GM19397 (cell line): Measurements from ENCODE around the gene NFASC.

ENCODE experiments used
- ATAC-seq: cut with Tn5 transposase; IDR thresholded peaks from one replicate; pipeline ENCODE4 v1.9.1; 2021; ENCODE audit warnings: mild to moderate bottlenecking, moderate library complexity; ENCODE audit not compliant: unreplicated experiment

The NFASC gene

DNA sequence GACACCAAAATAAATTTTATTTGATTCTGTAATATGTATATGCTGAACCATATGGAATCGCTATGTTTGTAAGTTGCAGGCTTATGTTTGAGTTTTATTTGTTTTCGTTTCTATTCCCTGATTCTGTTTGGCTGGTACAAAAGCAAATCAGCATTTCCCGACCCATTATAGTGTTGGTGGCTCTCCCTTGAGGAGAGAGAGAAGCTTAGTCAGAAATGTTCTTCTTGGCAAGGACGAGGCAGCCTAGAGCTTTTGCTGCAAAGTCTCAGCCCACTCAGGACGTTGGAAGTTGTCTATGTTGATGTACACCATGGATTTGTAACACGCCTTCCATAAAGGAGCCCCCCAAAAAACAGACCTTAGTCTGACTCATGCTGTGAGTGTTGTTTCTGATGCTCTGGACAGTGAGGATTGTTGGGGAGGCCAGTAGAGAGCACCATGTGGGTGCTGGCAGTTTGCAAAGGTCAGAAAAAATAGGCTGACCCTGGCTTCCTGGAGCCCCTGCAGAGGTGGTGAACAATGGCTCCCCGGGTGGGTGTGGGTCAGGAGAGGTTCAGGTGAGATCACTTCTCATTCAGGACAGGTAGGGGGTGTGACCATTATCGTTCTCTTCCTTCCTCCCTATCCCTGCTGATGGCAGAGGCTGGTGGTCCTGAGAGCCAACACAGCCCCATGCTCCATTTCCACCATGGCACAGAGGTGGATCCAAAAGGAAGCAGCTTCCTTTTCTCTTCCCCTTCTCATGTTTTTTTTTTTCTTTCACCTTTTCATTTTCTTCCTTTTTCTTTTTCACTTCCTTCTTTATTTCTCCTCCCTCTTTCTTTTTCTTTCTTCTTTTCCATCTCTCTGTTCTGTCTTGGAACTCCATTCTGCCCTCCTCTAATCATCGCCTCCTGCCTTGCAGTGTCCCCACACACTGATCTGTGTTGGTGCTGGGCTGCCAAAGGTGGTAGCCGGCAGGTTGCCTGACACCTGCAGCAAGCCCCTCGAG lies 88.0 kb downstream of the NFASC start:
- ATAC-seq, result no peak

DNA sequence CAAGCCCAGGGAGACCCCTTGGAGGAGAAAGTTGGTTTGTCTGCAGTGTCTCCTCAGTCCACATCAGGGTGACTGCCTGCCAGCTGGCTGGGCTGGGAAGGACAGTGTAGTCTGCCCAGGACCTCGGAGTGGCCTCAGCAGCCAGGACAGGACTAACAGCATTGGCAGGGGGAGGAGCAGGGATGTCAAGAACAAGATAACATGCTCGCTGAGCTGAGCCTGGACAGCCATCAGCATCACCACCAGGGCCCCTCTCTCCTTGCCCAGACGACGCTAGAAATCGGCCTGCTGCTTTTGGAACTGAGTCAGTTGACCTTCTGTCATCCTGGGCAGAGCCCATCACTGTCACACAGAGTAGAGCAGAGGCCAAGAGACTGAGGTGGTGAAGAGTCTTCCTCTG lies 88.7 kb downstream of the NFASC start:
- no peak for ATAC-seq

DNA sequence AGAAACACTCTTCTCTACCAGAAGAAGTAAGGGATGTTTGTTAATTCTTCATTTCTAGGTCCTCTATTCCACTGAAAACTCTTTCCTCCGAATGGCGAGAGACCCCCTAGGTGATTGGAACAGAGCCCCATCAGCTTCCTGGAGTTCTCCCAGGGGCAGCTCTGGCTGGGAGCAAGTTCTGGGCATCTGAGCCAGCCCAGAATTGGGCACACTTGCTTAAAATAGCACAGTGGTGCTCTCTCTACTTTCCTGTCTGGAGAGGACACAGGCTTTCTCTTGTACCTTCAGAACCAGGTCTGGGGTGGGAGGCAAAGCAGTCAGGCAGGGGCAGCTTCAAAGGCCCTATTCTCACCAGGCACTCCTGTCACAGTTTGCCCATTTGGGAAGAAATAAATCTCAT lies 89.2 kb downstream of the NFASC start:
- ATAC-seq, result no peak

DNA sequence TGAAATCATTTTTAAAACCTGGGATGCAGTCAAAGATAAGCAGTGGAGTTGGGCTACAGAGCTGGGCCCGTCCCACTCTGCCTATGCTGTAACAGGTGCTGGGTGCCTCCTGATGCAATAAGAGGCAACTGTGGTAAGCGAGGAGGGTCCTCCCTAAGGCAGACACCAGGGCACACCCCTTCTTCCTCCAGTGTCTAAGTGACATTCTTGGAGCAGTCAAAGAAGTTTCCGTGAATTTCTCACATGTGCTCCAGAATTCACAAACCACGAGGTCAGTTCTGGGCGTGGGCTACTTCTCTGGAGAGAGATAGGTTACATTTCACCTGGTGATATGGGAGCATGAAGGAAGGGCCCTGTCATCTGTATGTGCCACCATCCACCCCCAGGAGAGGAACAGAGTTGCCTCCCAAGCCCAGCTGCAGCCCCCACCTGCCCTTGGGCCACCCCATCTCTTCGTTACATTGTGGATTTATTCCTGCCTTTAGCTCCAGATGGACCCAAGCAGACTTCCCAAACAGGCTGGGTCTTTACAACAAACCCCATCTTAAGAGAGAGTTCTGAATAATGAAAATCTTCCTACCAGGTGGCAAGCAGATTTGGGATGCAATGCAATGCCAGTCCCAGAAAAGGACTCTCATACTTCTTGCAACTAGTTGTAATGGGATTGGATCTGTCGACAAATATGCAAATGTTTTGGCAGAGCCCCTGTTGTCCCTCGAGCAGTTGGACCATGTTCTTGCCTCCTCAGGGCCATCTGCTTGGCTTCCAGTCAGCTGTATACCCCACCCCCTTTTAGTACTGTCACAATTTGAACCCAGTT lies 89.9 kb downstream of the NFASC start:
- no peak for ATAC-seq

DNA sequence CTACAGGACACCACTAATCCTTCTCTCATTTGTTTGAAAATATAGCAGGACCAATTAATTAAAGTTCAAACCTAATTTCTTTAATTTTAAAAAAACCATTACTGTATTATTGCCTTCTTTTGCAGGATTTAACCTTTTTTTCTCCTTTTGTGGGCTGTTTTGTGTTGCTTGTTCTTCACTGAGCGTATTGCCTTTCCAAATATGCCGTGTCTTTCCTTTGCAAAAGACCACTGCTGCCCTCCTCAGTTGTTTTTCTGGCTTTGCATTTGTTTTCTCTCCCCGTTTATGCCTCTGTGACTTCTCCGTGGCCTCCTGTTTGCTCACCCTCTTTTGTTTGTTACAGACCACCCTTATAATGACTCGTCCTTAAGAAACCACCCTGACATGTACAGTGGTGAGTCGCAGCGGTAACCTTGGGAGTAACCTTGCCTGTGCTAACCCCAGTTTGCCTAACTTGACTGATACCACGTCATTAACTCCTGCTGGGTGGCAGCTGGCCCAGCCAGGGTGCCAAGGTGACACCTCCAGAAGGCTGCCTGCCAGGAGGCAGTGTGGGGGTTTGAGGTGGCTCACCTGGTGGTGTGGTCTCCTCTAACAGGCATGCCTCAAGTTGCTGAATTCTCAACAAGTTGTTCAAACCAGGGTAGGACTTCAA lies 91.2 kb downstream of the NFASC start:
- ATAC-seq, result no peak

DNA sequence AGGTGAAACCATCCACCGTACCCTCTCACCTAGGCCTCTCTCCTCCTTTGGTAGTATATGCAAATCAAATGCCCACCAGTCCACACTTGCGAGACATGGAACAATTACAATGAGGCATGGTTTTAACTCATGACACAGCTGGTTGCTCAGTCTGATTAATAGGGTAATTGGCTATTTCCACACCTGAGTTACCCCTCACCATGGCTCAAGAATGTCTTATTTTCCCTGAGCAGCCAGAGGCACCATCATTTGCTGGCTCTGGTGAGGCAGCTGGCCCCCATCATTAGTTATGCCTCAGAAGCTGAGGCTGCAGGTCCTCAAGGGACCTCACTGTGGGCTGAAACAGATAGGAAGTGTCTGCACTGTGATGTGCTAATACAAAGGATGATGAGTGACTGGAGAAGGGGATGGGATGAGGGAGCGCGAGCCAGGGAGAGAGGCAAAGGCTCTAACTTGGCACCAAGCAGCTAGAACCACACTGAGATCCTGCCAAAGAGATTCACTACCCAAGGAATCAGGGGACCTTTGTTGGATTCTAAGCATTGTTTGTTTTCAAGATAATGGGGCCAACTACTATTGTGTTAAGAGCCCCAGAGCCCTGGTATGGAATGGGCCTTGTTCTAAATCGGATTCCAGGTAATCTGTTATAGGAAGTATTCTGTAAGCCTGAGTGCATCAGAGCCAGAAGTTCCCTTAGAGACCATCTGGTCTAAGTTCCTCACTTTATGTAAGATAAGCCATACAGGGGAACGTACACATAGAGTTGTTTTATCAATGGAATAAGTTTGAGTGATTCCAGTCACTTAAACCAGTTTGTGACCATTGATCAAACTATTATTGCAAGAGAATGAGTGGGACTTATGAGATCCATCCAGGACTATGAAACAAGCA lies 92.3 kb downstream of the NFASC start:
- no peak for ATAC-seq

DNA sequence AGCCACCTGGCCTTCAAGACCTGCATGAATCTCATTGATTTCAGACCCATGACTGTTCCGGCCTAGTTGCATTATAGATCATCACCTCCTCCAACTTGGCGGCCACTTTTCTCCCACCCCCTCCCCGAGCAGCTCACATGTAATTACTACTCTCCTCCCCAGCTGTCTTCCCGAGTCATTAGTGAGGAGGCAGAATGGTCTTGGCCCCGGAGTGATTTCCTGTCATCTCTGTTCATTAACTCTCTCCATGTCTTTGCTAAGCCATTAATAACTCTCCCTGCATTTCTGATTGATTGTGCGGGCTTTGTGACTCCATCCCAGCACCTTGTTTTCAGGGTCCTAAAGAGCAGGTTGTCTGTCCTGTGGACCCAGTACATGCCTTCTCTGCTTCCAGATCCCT lies 96.8 kb downstream of the NFASC start:
- ATAC-seq, result no peak

DNA sequence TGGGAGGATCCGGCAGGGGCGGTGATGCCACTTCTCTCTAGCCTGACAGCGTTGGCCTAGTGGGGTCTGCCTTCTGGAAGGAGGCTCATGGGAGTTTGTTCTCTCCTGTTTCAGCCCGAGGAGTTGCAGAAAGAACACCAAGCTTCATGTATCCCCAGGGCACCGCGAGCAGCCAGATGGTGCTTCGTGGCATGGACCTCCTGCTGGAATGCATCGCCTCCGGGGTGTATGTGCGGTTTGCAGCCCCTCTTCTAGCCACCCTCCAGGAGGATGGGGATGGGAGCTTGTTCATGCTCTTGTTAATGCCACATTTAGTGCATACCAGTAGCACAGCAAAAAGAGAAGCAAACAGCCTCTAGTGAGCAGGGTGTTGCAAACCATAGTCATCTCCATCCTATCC lies 97.5 kb downstream of the NFASC start:
- no peak for ATAC-seq

DNA sequence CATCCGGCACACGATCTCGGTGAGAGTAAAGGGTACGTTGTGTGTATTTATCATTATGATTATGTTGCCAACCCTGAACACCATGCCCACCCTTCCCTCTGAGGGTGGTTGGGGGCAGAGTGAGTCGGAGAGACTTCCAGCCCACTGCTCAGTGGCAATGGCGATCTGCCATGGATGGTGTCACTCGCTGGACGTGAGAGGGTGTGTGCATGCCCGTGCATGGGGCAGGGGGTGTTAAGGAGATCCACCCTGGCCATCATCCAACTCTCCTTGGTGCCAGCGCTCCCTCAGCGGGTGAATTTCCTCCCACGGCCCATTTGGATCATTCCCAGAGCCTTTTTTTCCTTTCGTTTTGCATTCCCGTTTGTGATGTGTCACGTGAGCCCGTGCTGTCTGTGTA lies 98.3 kb downstream of the NFASC start:
- no peak for ATAC-seq

DNA sequence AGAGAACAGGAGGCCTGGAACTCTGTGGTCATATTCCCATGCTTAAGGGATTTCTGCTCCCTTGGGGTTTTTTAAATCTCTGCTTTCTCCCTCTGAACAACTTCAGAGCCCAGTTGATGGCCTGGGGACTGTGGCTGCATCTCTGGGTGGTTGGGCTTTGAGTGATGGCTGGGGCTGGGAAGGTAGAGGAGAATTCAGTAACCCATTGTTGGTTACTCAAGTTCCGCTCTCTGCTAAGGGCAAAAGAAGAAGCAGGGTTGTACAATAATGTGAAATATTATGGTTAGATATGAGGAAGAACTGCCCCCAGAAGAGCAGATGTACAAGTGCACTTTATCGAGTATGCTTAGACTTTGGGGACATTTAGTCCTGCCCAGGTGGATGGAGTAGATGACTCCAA lies 100.3 kb downstream of the NFASC start:
- no peak for ATAC-seq

DNA sequence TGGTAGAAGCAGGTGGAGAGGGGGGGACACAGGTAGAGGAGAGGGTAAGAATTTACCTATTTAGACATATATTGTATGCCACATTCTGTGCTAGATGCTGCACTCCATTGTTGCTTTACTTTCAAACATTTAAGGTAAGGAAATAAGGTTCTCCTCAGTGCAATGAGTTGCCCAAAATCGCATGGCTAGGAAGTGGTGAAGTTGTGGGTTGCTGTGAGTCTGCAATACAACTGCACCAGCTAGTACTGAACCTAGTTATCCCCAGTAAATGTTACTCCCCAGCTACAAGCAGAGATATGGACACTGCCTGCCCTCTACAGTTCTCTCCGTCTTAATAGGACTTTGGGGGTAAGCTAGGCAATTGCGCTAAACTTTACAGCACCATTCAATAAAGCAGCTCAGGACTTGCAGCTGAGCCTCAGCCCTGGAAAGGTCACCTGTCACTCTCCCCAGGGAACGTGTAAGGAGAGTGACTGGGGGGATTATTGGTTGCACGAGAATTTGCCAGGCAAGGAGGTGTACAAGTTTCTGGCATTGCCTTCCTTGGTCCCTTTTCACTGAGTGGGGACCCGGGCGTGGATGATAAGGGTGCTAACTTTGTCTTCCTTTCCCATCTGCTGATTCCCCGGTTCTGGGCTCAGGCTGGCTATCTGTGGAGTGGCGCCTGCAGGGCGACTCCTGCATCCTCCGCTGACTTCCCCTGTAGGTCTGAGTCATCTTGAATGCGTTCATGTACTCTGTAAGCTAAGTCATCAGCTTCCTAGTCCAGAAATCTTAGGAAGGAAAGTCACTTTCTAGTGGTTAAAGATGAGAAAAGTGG lies 101.1 kb downstream of the NFASC start:
- ATAC-seq, result no peak

DNA sequence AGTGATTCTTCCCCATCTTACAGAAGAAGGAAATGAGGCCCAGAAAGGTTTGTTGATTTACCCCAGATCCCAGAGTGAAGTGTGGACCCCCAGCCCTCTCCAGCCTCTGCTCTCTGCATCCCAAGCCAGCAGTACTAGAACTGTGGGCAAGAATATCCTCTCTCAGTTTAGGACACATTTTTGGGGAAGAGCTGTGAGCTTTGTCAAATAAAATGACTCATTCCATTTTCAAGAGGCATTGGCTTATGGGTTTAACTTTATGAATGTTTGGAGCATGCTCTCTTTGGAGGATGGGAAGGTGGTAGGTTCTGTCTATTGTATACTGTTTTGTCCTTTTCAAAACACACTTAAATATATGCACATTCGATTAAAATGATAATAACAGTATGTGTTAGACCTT lies 101.8 kb downstream of the NFASC start:
- no peak for ATAC-seq

DNA sequence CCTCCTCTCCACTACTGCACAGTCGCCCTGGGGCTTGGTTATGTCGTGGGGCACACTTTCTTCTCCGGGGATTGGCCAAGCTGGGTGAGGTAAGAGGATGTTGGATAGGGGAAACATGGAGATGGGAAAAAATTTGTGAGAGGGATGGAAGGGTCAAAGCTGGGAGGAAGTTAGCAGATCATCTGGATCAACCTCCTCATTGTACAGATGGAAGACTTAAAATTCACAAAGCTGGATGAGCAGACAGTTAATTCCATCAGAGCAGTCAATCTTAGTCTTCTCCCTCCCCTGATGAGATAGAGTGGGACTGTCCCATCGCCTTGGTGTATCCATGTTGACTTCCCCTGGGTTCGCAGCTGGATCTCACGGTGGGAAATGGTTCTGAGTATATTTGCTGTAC lies 102.8 kb downstream of the NFASC start:
- no peak for ATAC-seq

DNA sequence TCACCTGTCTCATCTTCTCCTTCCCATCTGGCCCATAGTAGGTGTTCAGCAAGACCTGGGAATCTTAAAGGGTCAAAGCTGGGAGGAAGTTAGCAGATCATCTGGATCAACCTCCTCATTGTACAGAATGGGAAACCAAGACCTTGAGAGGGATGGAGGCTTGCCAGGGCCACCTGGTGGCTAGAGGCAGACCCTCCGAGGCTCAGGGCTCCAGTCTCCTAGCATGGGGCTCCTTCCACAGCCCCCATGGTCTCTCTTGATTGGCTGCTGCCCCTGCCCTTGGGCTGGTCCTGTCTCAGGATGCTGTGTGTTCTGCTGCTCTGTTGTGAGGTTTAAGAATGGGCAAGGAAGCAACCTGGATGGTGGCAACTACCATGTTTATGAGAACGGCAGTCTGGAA lies 103.7 kb downstream of the NFASC start:
- ATAC-seq, result no peak

DNA sequence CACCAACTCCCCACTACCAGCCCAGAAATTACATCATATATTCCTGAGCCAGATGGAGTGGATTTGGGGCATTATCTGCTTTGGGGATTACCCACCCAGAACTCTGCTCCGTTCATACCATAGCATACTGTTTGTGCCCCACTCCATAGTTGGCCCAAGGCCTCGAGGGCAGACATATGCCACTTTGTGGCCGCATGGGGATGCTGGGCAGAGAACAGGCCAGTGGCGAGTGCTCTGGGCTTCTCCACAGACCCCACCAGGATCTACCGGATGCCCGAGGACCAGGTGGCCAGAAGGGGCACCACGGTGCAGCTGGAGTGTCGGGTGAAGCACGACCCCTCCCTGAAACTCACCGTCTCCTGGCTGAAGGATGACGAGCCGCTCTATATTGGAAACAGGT lies 104.4 kb downstream of the NFASC start:
- ATAC-seq, result no peak

DNA sequence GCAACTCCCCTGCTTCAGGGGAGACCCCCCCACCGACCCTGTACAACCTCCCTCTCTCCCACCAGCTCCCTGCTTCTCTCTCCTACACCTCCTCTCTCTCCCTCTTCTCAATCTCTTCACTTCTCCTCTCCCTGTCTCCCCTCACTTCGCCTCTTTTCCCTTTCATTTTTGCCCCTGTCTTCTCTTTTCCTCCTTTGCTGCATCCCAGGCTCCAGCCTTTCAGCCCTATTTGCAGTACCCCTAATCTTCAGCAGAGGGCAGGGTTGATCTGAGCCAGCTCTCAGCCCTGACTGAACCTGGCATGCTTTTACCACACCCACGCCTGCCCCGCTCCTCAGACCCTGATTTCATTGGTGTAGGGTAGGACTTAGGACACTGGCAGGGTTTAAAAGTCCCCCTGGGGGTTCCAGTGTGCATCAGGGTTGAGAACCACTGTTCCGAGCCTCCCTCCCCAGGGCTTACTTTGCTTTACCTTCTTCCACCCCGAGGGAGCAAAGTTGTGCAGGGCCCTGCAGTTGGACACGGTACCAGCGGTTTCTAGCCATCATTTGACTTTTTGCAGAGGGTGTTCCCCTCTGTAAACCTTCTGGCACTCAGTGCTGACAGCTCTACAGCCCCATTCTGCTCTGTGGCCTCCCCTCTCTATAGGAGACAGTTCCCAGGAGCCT lies 105.0 kb downstream of the NFASC start:
- ATAC-seq, result no peak

DNA sequence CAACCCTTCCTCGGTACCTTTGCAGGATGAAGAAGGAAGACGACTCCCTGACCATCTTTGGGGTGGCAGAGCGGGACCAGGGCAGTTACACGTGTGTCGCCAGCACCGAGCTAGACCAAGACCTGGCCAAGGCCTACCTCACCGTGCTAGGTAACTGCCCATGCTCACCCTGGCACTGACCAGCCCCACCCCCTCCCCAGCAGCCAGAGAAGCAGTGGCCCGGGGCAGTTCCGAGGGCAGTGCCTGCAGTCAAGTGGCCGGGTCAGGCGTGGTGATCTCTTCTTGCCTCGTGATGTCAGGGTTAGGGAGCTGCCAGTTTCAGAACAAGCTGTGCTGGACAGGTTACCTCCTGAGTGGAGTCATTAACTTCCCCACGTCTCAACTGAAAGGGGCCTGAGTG lies 106.0 kb downstream of the NFASC start:
- ATAC-seq, result no peak

DNA sequence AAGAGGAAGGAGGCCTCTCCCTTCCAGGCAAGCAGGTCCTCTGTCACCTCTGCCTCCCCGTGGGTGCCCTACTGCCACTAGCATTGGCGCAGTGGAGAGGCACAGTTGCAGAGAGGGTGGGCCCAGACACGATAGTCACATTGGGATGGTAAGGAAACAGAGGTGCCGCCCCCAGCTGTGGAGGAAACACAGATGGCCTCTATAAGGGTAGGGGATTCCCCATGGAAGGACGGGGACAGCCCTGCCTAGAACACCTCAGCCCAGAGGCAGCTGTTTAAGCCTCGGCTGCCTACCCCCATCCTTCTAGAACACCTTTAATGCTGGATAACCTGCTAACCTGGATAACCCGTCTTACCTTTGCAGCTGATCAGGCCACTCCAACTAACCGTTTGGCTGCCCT lies 106.7 kb downstream of the NFASC start:
- ATAC-seq, result no peak

DNA sequence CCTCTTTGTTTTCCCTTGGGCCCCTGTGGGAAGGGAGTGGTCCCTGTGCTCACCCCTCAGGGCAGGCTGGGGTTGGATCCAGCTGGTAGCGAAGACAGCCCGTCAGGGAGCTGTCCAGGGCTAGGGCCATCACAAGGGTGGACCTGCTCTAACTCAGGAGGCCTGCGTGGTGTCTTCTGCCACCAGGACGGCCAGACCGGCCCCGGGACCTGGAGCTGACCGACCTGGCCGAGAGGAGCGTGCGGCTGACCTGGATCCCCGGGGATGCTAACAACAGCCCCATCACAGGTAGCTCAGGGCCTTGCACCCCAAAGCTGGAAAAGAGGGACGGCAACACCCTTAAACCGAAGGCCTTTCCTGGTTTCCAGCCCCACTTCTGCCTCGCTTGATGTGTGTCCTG lies 108.1 kb downstream of the NFASC start:
- ATAC-seq, result no peak
